Spleen (tissue), 11 donors: ENCODE data around the gene ADARB1. TPM values are rescaled to one million over a fixed set of nuclear protein-coding genes. Genes with fewer than 3 reads are reported as not detected.

Experiments used
- DNase-seq: peaks from one replicate; pipeline ENCODE4 v3.0.0-alpha.2; 2020
- H3K27ac ChIP-seq, 8 donors: fragments of 200-600 bp; sonication (generic) in 7 of 8; 1 replicate in 4 of 8; 2 replicates in 4 of 8; pipeline versions ENCODE4 v1.5.0 to v1.8.0; 2016 to 2021; ENCODE audit warnings: inconsistent platforms in 4 of 8, mild to moderate bottlenecking in 4 of 8, moderate library complexity in 1 of 8
- H3K27me3 ChIP-seq, 7 donors: fragments of 200-600 bp; sonication (generic) in 6 of 7; replicated peaks in 1 of 7; 1 replicate in 4 of 7; 2 replicates in 3 of 7; pipeline versions ENCODE4 v1.5.0 to v1.8.0; 2016 to 2021; ENCODE audit warnings: inconsistent platforms in 3 of 7, mild to moderate bottlenecking in 1 of 7
- H3K36me3 ChIP-seq, 6 donors: fragments of 200-600 bp; sonication (generic) in 5 of 6; 1 replicate in 4 of 6; 2 replicates in 2 of 6; pipeline versions ENCODE4 v1.5.0 to v1.8.0; 2016 to 2021; ENCODE audit warnings: inconsistent platforms in 2 of 6
- H3K4me1 ChIP-seq, 6 donors: fragments of 200-600 bp; sonication (generic) in 5 of 6; 1 replicate in 3 of 6; 2 replicates in 3 of 6; pipeline versions ENCODE4 v1.5.0 to v1.8.0; 2016 to 2021; ENCODE audit warnings: inconsistent platforms in 3 of 6
- H3K4me3 ChIP-seq, 8 donors: fragments of 200-600 bp; sonication (generic) in 7 of 8; 1 replicate in 4 of 8; 2 replicates in 4 of 8; pipeline versions ENCODE4 v1.5.0 to v1.8.0; 2016 to 2021; ENCODE audit warnings: inconsistent platforms in 4 of 8, mild to moderate bottlenecking in 4 of 8, moderate library complexity in 2 of 8
- H3K9me3 ChIP-seq, 8 donors: fragments of 200-600 bp; sonication (generic) in 7 of 8; 1 replicate in 4 of 8; 2 replicates in 4 of 8; pipeline versions ENCODE4 v1.5.0 to v1.8.0; 2016 to 2021; ENCODE audit warnings: inconsistent platforms in 4 of 8
- CTCF ChIP-seq, 11 experiments: fragments of 200-600 bp in 7 of 11; fragments of 450-650 bp in 4 of 11; sonication (generic) in 4 of 11; IDR thresholded peaks in 8 of 11; conservative IDR thresholded peaks in 3 of 11; 1 replicate in 7 of 11; 2 replicates in 4 of 11; pipeline versions ENCODE4 v1.4.0 to v1.8.0; 2016 to 2021; ENCODE audit warnings: antibody characterized with exemption in 11 of 11, inconsistent platforms in 4 of 11, mild to moderate bottlenecking in 1 of 11
- POLR2A ChIP-seq, 3 donors: fragments of 450-650 bp; IDR thresholded peaks; one replicate each; pipeline ENCODE4 v1.5.1; 2017; ENCODE audit warnings: antibody characterized with exemption in 3 of 3, mild to moderate bottlenecking in 1 of 3
- POLR2AphosphoS5 ChIP-seq, 3 donors: sonication (generic); formaldehyde crosslinking; IDR thresholded peaks; one replicate each; pipeline ENCODE4 v1.5.1; 2017; ENCODE audit warnings: antibody characterized with exemption in 3 of 3
- WGBS, 5 donors: extraction: QIAGEN DNeasy Blood & Tissue Kit in 3 of 5; methylation state at CpG; one replicate each; pipeline versions ENCODE4 v1.1.5 to v1.1.7; 2013 to 2018; 5-methylcytosine and 5-hydroxymethylcytosine counted together
- intact Hi-C: fragments of 100-400 bp; cut with DNase I; formaldehyde crosslinking; loops from one replicate; pipeline ENCODE4 v1.15.0; 2023; ENCODE audit warnings: low total_unique reads
- polyA plus RNA-seq, 3 donors: library from polyadenylated mRNA; stranded (reverse); fragments of 200-250 nt; gene quantifications; one replicate each; pipeline ENCODE4 v1.2.1, GENCODE V29; 2013
- total RNA-seq, 7 donors: library from RNA; depleted of rRNA in 3 of 7; stranded (reverse); fragments of >200 nt in 3 of 7; fragmentation: NEBNext Ultra II Directional in 4 of 7; extraction: Animal tissue kit (Norgen Biotek cat#: 25700) in 4 of 7; gene quantifications; one replicate each; pipeline versions ENCODE4 v1.1.0 to v1.2.1, GENCODE V29; 2016 to 2021
- donor health status: healthy with polysubstance abuse.
- donor health status: DM: no; HTN: no; CAD: no; lungs with moderate emphysema.
- donor health status: DM: no; HTN: no; CAD: no.
- donor health status: Bipolar disorder and iron deficiency.
- donor health status: healthy.
- donor health status: DM: no; HTN: no; CAD: no.
- donor health status: DM: yes; HTN: yes; CAD: no.

The ADARB1 gene
- total and polyA plus RNA-seq, 10 donors: 9.1 to 50.8 (median 29.0) TPM

- DNase-seq: no peak
- Histone ChIP-seq H3K27ac (no peak overlapping the region), H3K4me1 (peaks cover 0 to 14% (median 0%) of the 10 kb centered on the region in 6 donors), H3K27me3 (peaks cover 0 to 20% (median 0%) of the 10 kb centered on the region in 7 donors), H3K36me3 (no peaks in the 10 kb centered on the region), H3K4me3 (no peak overlapping the region), H3K9me3 (no peaks in the 10 kb centered on the region)
- no peak for TF ChIP-seq CTCF (IDR thresholded peaks at IDR 0.05 in 8 of 11, conservative IDR thresholded peaks at IDR 0.05 in 3 of 11)
- no peak for TF ChIP-seq POLR2A (IDR thresholded peaks at IDR 0.05)
- TF ChIP-seq POLR2AphosphoS5 (IDR thresholded peaks at IDR 0.05): no peak
- 63 to 78% (median 70%) methylated on average over 9 of the region's 9 CpGs for WGBS, 5 donors
- intact Hi-C loops: no loop called here
Measured at GRCh38 chr21:45060675-45061311, 13.6 kb upstream of the ADARB1 start.

- TF ChIP-seq POLR2A (IDR thresholded peaks at IDR 0.05) (no peak), CTCF (IDR thresholded peaks at IDR 0.05 in 8 of 11, conservative IDR thresholded peaks at IDR 0.05 in 3 of 11) (no peak), POLR2AphosphoS5 (IDR thresholded peaks at IDR 0.05) (no peak)
- H3K4me3 ChIP-seq: no peak overlapping the region
- WGBS, 5 donors: 70 to 93% (median 85%) methylated on average over 8 of the region's 8 CpGs
- H3K9me3 ChIP-seq: no peaks in the 10 kb centered on the region
- DNase-seq: no peak
- H3K36me3 ChIP-seq: no peaks in the 10 kb centered on the region
- no peaks in the 10 kb centered on the region for H3K4me1 ChIP-seq
- H3K27me3 ChIP-seq: no peaks in the 10 kb centered on the region
- H3K27ac ChIP-seq: no peak overlapping the region
- intact Hi-C loops: no loop called here
Measured at GRCh38 chr21:45064091-45064490, 10.3 kb upstream of the ADARB1 start.

GRCh38 chr21:45064618-45065399, 9.6 kb upstream of the ADARB1 start:
- no peak for TF ChIP-seq POLR2A (IDR thresholded peaks at IDR 0.05)
- TF ChIP-seq POLR2AphosphoS5 (IDR thresholded peaks at IDR 0.05): no peak
- no peak for TF ChIP-seq CTCF (IDR thresholded peaks at IDR 0.05 in 8 of 11, conservative IDR thresholded peaks at IDR 0.05 in 3 of 11)
- no peak for DNase-seq
- no peaks in the 10 kb centered on the region for H3K27me3 ChIP-seq
- intact Hi-C loops: no loop called here
- no peak overlapping the region for H3K27ac ChIP-seq
- no peak overlapping the region for H3K4me3 ChIP-seq
- H3K4me1 ChIP-seq: no peaks in the 10 kb centered on the region
- no peaks in the 10 kb centered on the region for H3K9me3 ChIP-seq
- WGBS, 5 donors: 87 to 91% (median 89%) methylated on average over 12 to 19 of the region's 19 CpGs
- no peaks in the 10 kb centered on the region for H3K36me3 ChIP-seq
